ENCODE measurements around the gene LIFR. TPM values are rescaled to one million over a fixed set of nuclear protein-coding genes. Genes with fewer than 3 reads are reported as not detected.

Gene LIFR
- total and polyA plus RNA-seq, 2 donors (not counting 3 experiments of a cell fraction or from before 2014, with no cell fraction given): 4.1 to 36.4 TPM

DNA sequence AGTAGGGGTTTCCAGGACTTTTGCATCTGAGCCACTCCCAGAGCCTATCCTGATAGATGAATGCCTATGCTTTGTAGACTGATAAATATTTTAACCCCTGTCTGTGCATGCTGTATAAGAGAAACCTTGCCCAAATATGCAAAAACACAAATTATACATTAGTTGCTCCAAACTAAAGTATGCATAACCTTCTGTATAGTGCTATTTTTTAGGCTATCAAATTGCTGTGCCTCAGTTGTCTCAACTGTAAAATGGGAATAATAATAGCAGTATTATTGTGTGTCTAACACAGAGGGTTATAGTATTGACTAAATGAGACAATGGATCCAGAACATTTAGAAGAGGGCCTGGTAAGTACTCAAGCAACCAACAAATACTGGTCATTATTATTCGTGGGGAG lies 117.7 kb downstream of the LIFR start:
- Histone ChIP-seq H3K9me1 (replicated peaks; ENCODE audit: control insufficient read depth, extremely low read depth, insufficient read depth, low read length) (no peaks in the 10 kb centered on the region), H2AFZ (ENCODE audit: low read depth, low read length) (no peak overlapping the region), H3K4me3 (replicated peaks in 1 of 3; ENCODE audit: insufficient read depth in 1 of 3, low read depth in 1 of 3, low read length in 3 of 3) (no peak overlapping the region), H3K9ac (replicated peaks; ENCODE audit: extremely low read depth, insufficient read depth, low read length) (no peak overlapping the region), H3K4me1 (ENCODE audit: control insufficient read depth, extremely low read depth, insufficient read depth, low read length) (peaks cover 6% of the 10 kb centered on the region), H3K4me2 (ENCODE audit: insufficient read depth, low read length) (no peak overlapping the region), H3K27me3 (ENCODE audit: control insufficient read depth in 2 of 2, insufficient read depth in 2 of 2, low read length in 2 of 2) (no peaks in the 10 kb centered on the region), H3K9me3 (replicated peaks; ENCODE audit: control insufficient read depth, insufficient read depth, low read length) (no peaks in the 10 kb centered on the region), H3K36me3 (ENCODE audit: control insufficient read depth in 2 of 2, extremely low read depth in 1 of 2, insufficient read depth in 2 of 2, low read length in 2 of 2) (no peaks in the 10 kb centered on the region), H3K27ac (ENCODE audit: insufficient read depth, low read depth, low read length) (no peak overlapping the region), H4K20me1 (replicated peaks; ENCODE audit: control insufficient read depth, extremely low read depth, insufficient read depth, low read length) (no peaks in the 10 kb centered on the region), H3K79me2 (ENCODE audit: control insufficient read depth, insufficient read depth, low read length) (no peaks in the 10 kb centered on the region)
- no TSS peak for BruUV-seq (replicated peaks)
- dilution Hi-C loops (cut with MboI; ENCODE audit: extremely low pct_ligation_motif_present, low sequenced_read_pairs): loop anchor here (25.0 kb wide), 1 partner anchor 374 kb away; no protein-coding TSS in a partner anchor
- ChIA-PET POLR2A (no interaction called here), CTCF (interaction anchor here (2.5 kb wide), 1 partner anchor 371 kb away, joined by 10 read pairs; no protein-coding TSS in a partner anchor)
- no peak for TF ChIP-seq MYC (IDR thresholded peaks at IDR 0.05; ENCODE audit: low read depth, low read length)
- no peak for TF ChIP-seq POLR2A (IDR thresholded peaks at IDR 0.05; ENCODE audit: low read depth, low read length)
- TF ChIP-seq, protein P1, sequence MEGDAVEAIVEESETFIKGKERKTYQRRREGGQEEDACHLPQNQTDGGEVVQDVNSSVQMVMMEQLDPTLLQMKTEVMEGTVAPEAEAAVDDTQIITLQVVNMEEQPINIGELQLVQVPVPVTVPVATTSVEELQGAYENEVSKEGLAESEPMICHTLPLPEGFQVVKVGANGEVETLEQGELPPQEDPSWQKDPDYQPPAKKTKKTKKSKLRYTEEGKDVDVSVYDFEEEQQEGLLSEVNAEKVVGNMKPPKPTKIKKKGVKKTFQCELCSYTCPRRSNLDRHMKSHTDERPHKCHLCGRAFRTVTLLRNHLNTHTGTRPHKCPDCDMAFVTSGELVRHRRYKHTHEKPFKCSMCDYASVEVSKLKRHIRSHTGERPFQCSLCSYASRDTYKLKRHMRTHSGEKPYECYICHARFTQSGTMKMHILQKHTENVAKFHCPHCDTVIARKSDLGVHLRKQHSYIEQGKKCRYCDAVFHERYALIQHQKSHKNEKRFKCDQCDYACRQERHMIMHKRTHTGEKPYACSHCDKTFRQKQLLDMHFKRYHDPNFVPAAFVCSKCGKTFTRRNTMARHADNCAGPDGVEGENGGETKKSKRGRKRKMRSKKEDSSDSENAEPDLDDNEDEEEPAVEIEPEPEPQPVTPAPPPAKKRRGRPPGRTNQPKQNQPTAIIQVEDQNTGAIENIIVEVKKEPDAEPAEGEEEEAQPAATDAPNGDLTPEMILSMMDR (IDR thresholded peaks at IDR 0.05; ENCODE audit: extremely low read depth in 1 of 2, insufficient read depth in 1 of 2, low read depth in 1 of 2, low read length in 2 of 2): no peak
- no peak for TF ChIP-seq GATA2 (IDR thresholded peaks at IDR 0.05; ENCODE audit: insufficient read depth, insufficient read length, low read depth, low read length)
- no peak for TF ChIP-seq FOS (IDR thresholded peaks at IDR 0.05; ENCODE audit: borderline replicate concordance, insufficient read depth, low read length)
- TF ChIP-seq EZH2 (IDR thresholded peaks at IDR 0.05; ENCODE audit: borderline replicate concordance, low read depth, low read length, severe bottlenecking): no peak
- FAIRE-seq (no peak), DNase-seq (ENCODE audit: low read depth, low spot score) (no peak)
- intact Hi-C loops (cut with micrococcal nuclease): no loop called here
